ENCODE measurements around the gene GH1. TPM values are rescaled to one million over a fixed set of nuclear protein-coding genes. Genes with fewer than 3 reads are reported as not detected.
A peak's percentile ranks its signal among the peaks of the same experiment; 100 is the strongest.

Gene GH1
- total and polyA plus RNA-seq, 9 of the 15 experiments (the other 6 are each of a cell fraction or from before 2014, with no cell fraction given) = not detected

GRCh38 chr17:63919311-63919723 is 678 bp upstream of the GH1 start (continued):
- no peak for TF ChIP-seq ZNF592 (IDR thresholded peaks at IDR 0.05)
- no peak for TF ChIP-seq ZKSCAN8 (CRISPR knock-in tag; IDR thresholded peaks at IDR 0.05)
- no peak for TF ChIP-seq RHOXF2B (CRISPR knock-in tag; conservative IDR thresholded peaks at IDR 0.05)
- peak; percentile 79 for TF ChIP-seq CC2D1A (IDR thresholded peaks at IDR 0.05)
- 0 out of 2 replicates have a peak, but pooled peaks have one; percentile 36 for TF ChIP-seq ZNF316 (IDR thresholded peaks at IDR 0.05)
- TF ChIP-seq SMC3 (conservative IDR thresholded peaks at IDR 0.05; ENCODE audit: insufficient read depth, low read depth, low read length) = peak; percentile 56; the same call in 1 of the 2 replicates
- TF ChIP-seq NCOR1 (IDR thresholded peaks at IDR 0.05) = no peak
- TF ChIP-seq, protein P1, sequence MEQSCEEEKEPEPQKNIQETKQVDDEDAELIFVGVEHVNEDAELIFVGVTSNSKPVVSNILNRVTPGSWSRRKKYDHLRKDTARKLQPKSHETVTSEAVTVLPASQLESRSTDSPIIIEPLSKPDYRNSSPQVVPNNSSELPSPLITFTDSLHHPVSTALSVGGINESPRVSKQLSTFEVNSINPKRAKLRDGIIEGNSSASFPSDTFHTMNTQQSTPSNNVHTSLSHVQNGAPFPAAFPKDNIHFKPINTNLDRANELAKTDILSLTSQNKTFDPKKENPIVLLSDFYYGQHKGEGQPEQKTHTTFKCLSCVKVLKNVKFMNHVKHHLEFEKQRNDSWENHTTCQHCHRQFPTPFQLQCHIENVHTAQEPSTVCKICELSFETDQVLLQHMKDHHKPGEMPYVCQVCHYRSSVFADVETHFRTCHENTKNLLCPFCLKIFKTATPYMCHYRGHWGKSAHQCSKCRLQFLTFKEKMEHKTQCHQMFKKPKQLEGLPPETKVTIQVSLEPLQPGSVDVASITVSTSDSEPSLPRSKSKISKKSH (CRISPR knock-in tag; IDR thresholded peaks at IDR 0.05) = no peak
- TF ChIP-seq CBX2 (IDR thresholded peaks at IDR 0.05; ENCODE audit: insufficient read depth, low read length, poor library complexity, severe bottlenecking) = no peak
- TF ChIP-seq NR4A1 (CRISPR knock-in tag; IDR thresholded peaks at IDR 0.05) = no peak
- TF ChIP-seq NR4A1 (tag; IDR thresholded peaks at IDR 0.05) = no peak
- no peak for TF ChIP-seq ZNF347 (CRISPR knock-in tag; IDR thresholded peaks at IDR 0.05; ENCODE audit: low read depth)
- peak; percentile 23 for TF ChIP-seq DACH1 (IDR thresholded peaks at IDR 0.05; ENCODE audit: partially characterized antibody)
- peak; percentile 84 for TF ChIP-seq DEAF1 (CRISPR knock-in tag; IDR thresholded peaks at IDR 0.05)
- TF ChIP-seq JUND (IDR thresholded peaks at IDR 0.05; ENCODE audit: borderline replicate concordance, low read depth, low read length) = no peak
- no peak for TF ChIP-seq JUND (tag; IDR thresholded peaks at IDR 0.05; ENCODE audit: borderline replicate concordance, low read depth, low read length)
- TF ChIP-seq, protein P2, sequence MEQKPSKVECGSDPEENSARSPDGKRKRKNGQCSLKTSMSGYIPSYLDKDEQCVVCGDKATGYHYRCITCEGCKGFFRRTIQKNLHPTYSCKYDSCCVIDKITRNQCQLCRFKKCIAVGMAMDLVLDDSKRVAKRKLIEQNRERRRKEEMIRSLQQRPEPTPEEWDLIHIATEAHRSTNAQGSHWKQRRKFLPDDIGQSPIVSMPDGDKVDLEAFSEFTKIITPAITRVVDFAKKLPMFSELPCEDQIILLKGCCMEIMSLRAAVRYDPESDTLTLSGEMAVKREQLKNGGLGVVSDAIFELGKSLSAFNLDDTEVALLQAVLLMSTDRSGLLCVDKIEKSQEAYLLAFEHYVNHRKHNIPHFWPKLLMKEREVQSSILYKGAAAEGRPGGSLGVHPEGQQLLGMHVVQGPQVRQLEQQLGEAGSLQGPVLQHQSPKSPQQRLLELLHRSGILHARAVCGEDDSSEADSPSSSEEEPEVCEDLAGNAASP (IDR thresholded peaks at IDR 0.05) = no peak
- TF ChIP-seq RBBP5 (IDR thresholded peaks at IDR 0.05; ENCODE audit: borderline replicate concordance, insufficient read depth, low read length, poor library complexity, severe bottlenecking) = no peak
- no peak for TF ChIP-seq SPI1 (IDR thresholded peaks at IDR 0.05; ENCODE audit: borderline replicate concordance, low read depth, low read length)
- no peak for TF ChIP-seq HEY1 (CRISPR knock-in tag; IDR thresholded peaks at IDR 0.05; ENCODE audit: borderline replicate concordance)
- TF ChIP-seq SRF (CRISPR knock-in tag; IDR thresholded peaks at IDR 0.05) = no peak

Measured in K562 (cell line).